Parathyroid adenoma (tissue), 2 donors: ENCODE results near the gene ANKS4B.

ENCODE experiments used
- H2AFZ ChIP-seq: fragments of 300-600 bp; sonication (generic); one replicate; pipeline ENCODE4 v1.7.0; 2017; ENCODE audit warnings: antibody characterized with exemption, mild to moderate bottlenecking
- H3K27ac ChIP-seq: fragments of 300-600 bp; sonication (generic); one replicate; pipeline ENCODE4 v1.7.0; 2017
- H3K27me3 ChIP-seq: fragments of 300-600 bp; sonication (generic); one replicate; pipeline ENCODE4 v1.7.0; 2017; ENCODE audit warnings: low read length; ENCODE audit not compliant: control insufficient read depth, insufficient read depth
- H3K36me3 ChIP-seq: fragments of 300-600 bp; sonication (generic); one replicate; pipeline ENCODE4 v1.7.0; 2017; ENCODE audit warnings: low read length; ENCODE audit not compliant: control insufficient read depth, insufficient read depth
- H3K4me1 ChIP-seq: fragments of 300-600 bp; sonication (generic); one replicate; pipeline ENCODE4 v1.7.0; 2017; ENCODE audit warnings: control low read depth
- H3K4me2 ChIP-seq: fragments of 300-600 bp; sonication (generic); one replicate; pipeline ENCODE4 v1.7.0; 2017; ENCODE audit warnings: low read length
- H3K4me3 ChIP-seq: fragments of 300-600 bp; sonication (generic); one replicate; pipeline ENCODE4 v1.7.0; 2017; ENCODE audit warnings: low read depth, low read length
- H3K79me2 ChIP-seq: fragments of 300-600 bp; sonication (generic); one replicate; pipeline ENCODE4 v1.7.0; 2017; ENCODE audit warnings: control low read depth
- H3K9ac ChIP-seq: fragments of 300-600 bp; sonication (generic); one replicate; pipeline ENCODE4 v1.7.0; 2017; ENCODE audit warnings: mild to moderate bottlenecking
- H3K9me3 ChIP-seq: fragments of 300-600 bp; sonication (generic); one replicate; pipeline ENCODE4 v1.7.0; 2017; ENCODE audit warnings: low read length; ENCODE audit not compliant: control insufficient read depth
- CTCF ChIP-seq: fragments of 300-600 bp; sonication (generic); IDR thresholded peaks from one replicate; pipeline ENCODE4 v1.7.0; 2017; ENCODE audit warnings: antibody characterized with exemption, mild to moderate bottlenecking
- donor health status: primary hyperparathyroidism.

The ANKS4B gene

GRCh38 chr16:21233521-21234150 is at the start of gene ANKS4B:
Gene ANKS4B (plus strand): TSS chr16:21233699. CDS start chr16:21233738, 39 bp downstream.
- no peaks in the 10 kb centered on the region for H3K9me3 ChIP-seq
- H3K27me3 ChIP-seq = no peaks in the 10 kb centered on the region
- no peak within 1 kb of the TSS for H3K4me3 ChIP-seq
- H3K79me2 ChIP-seq = no peaks in the 10 kb centered on the region
- no peak within 1 kb of the TSS for H2AFZ ChIP-seq
- no peak within 1 kb of the TSS for H3K9ac ChIP-seq
- H3K4me2 ChIP-seq = no peak within 1 kb of the TSS
- TF ChIP-seq CTCF = no peak
- no peak within 1 kb of the TSS for H3K27ac ChIP-seq
- no peaks in the 10 kb centered on the region for H3K36me3 ChIP-seq
- no peaks in the 10 kb centered on the region for H3K4me1 ChIP-seq

- Histone ChIP-seq H3K9me3 (no peaks in the 10 kb centered on the region), H3K27ac (no peak overlapping the region), H3K4me1 (no peaks in the 10 kb centered on the region), H3K79me2 (no peaks in the 10 kb centered on the region), H3K4me3 (no peak overlapping the region), H3K36me3 (no peaks in the 10 kb centered on the region), H2AFZ (no peak overlapping the region), H3K27me3 (no peaks in the 10 kb centered on the region), H3K4me2 (no peak overlapping the region), H3K9ac (no peak overlapping the region)
- no peak for TF ChIP-seq CTCF
Measured at GRCh38 chr16:21183995-21184394, 49.5 kb upstream of the ANKS4B start.

- Histone ChIP-seq H3K27ac (no peak overlapping the region), H3K4me1 (no peaks in the 10 kb centered on the region), H3K9me3 (no peaks in the 10 kb centered on the region), H3K4me2 (no peak overlapping the region), H3K4me3 (no peak overlapping the region), H3K36me3 (no peaks in the 10 kb centered on the region), H2AFZ (no peak overlapping the region), H3K9ac (no peak overlapping the region), H3K79me2 (no peaks in the 10 kb centered on the region), H3K27me3 (no peaks in the 10 kb centered on the region)
- no peak for TF ChIP-seq CTCF
Measured at GRCh38 chr16:21184834-21185233, 48.7 kb upstream of the ANKS4B start.

GRCh38 chr16:21185659-21186325 is 47.7 kb upstream of the ANKS4B start:
- Histone ChIP-seq H3K27me3 (no peaks in the 10 kb centered on the region), H3K9me3 (no peaks in the 10 kb centered on the region), H3K36me3 (no peaks in the 10 kb centered on the region), H2AFZ (no peak overlapping the region), H3K4me1 (no peaks in the 10 kb centered on the region), H3K4me2 (no peak overlapping the region), H3K9ac (no peak overlapping the region), H3K27ac (no peak overlapping the region), H3K4me3 (no peak overlapping the region), H3K79me2 (no peaks in the 10 kb centered on the region)
- no peak for TF ChIP-seq CTCF

GRCh38 chr16:21186326-21186691 is 47.2 kb upstream of the ANKS4B start:
- Histone ChIP-seq H3K4me1 (no peaks in the 10 kb centered on the region), H3K4me2 (no peak overlapping the region), H3K4me3 (no peak overlapping the region), H3K9ac (no peak overlapping the region), H3K27me3 (no peaks in the 10 kb centered on the region), H3K36me3 (no peaks in the 10 kb centered on the region), H2AFZ (no peak overlapping the region), H3K9me3 (no peaks in the 10 kb centered on the region), H3K27ac (no peak overlapping the region), H3K79me2 (no peaks in the 10 kb centered on the region)
- no peak for TF ChIP-seq CTCF
